ENCODE measurements around the gene EHF.

The EHF gene

GRCh38 chr11:34642001-34642554 is 21.2 kb downstream of the EHF start:
- no peaks in the 10 kb centered on the region for H3K36me3 ChIP-seq (ENCODE audit: control insufficient read depth in 4 of 4, insufficient read depth in 4 of 4, low read length in 3 of 4)
- ChIA-PET POLR2A (no interaction called here), CTCF (no interaction called here)
- no peak overlapping the region for H3K27ac ChIP-seq (ENCODE audit: insufficient read depth in 1 of 2, low read depth in 1 of 2, low read length in 2 of 2, poor library complexity in 1 of 2, severe bottlenecking in 2 of 2)
- 100% methylated on average over 1 of the region's 6 CpGs for WGBS (ENCODE audit: insufficient coverage)
- H3K9me3 ChIP-seq (ENCODE audit: control extremely low read depth in 1 of 5, control insufficient read depth in 4 of 5, insufficient read depth in 2 of 5, low read depth in 1 of 5, low read length in 4 of 5) = no peaks in the 10 kb centered on the region
- peaks cover 0 to 3% (median 0%) of the 10 kb centered on the region in 4 experiments for H3K4me1 ChIP-seq (ENCODE audit: control extremely low read depth in 1 of 4, control insufficient read depth in 4 of 4, insufficient read depth in 4 of 4, low read length in 3 of 4)
- H3K4me3 ChIP-seq (ENCODE audit: control insufficient read depth in 1 of 7, extremely low read depth in 1 of 7, insufficient read depth in 4 of 7, low read depth in 2 of 7, low read length in 6 of 7) = no peak overlapping the region
- no peak for DNase-seq
- no peaks in the 10 kb centered on the region for H3K27me3 ChIP-seq (replicated peaks in 2 of 5; ENCODE audit: control insufficient read depth in 4 of 5, insufficient read depth in 5 of 5, low read length in 4 of 5)

- Histone ChIP-seq H3K9me3 (ENCODE audit: control extremely low read depth in 1 of 5, control insufficient read depth in 4 of 5, insufficient read depth in 2 of 5, low read depth in 1 of 5, low read length in 4 of 5) (no peaks in the 10 kb centered on the region), H3K4me3 (ENCODE audit: control insufficient read depth in 1 of 7, extremely low read depth in 1 of 7, insufficient read depth in 4 of 7, low read depth in 2 of 7, low read length in 6 of 7) (no peak overlapping the region), H3K36me3 (ENCODE audit: control insufficient read depth in 4 of 4, insufficient read depth in 4 of 4, low read length in 3 of 4) (no peaks in the 10 kb centered on the region), H3K27ac (ENCODE audit: insufficient read depth in 1 of 2, low read depth in 1 of 2, low read length in 2 of 2, poor library complexity in 1 of 2, severe bottlenecking in 2 of 2) (no peak overlapping the region), H3K4me1 (ENCODE audit: control extremely low read depth in 1 of 4, control insufficient read depth in 4 of 4, insufficient read depth in 4 of 4, low read length in 3 of 4) (peaks cover 0 to 3% (median 0%) of the 10 kb centered on the region in 4 experiments), H3K27me3 (replicated peaks in 2 of 5; ENCODE audit: control insufficient read depth in 4 of 5, insufficient read depth in 5 of 5, low read length in 4 of 5) (no peaks in the 10 kb centered on the region)
- ChIA-PET POLR2A (no interaction called here), CTCF (interaction anchor here (0.8 to 2.1 kb wide), 3 partner anchors 8 to 41 kb away, joined by 3 to 5 read pairs (median 3); no protein-coding TSS in a partner anchor)
- 92% methylated on average over 6 of the region's 6 CpGs for WGBS (ENCODE audit: insufficient coverage)
- no peak for DNase-seq
These were observed 22.0 kb downstream of the EHF start for GRCh38 chr11:34642873-34643272.

- POLR2A ChIA-PET = no interaction called here
- no peaks in the 10 kb centered on the region for H3K27me3 ChIP-seq (replicated peaks in 2 of 5; ENCODE audit: control insufficient read depth in 4 of 5, insufficient read depth in 5 of 5, low read length in 4 of 5)
- no peak overlapping the region for H3K4me3 ChIP-seq (ENCODE audit: control insufficient read depth in 1 of 7, extremely low read depth in 1 of 7, insufficient read depth in 4 of 7, low read depth in 2 of 7, low read length in 6 of 7)
- no peak overlapping the region for H3K27ac ChIP-seq (ENCODE audit: insufficient read depth in 1 of 2, low read depth in 1 of 2, low read length in 2 of 2, poor library complexity in 1 of 2, severe bottlenecking in 2 of 2)
- H3K4me1 ChIP-seq (ENCODE audit: control extremely low read depth in 1 of 4, control insufficient read depth in 4 of 4, insufficient read depth in 4 of 4, low read length in 3 of 4) = peaks cover 0 to 3% (median 0%) of the 10 kb centered on the region in 4 experiments
- no peaks in the 10 kb centered on the region for H3K36me3 ChIP-seq (ENCODE audit: control insufficient read depth in 4 of 4, insufficient read depth in 4 of 4, low read length in 3 of 4)
- no peaks in the 10 kb centered on the region for H3K9me3 ChIP-seq (ENCODE audit: control extremely low read depth in 1 of 5, control insufficient read depth in 4 of 5, insufficient read depth in 2 of 5, low read depth in 1 of 5, low read length in 4 of 5)
- 97% methylated on average over 3 of the region's 3 CpGs for WGBS (ENCODE audit: insufficient coverage)
- CTCF ChIA-PET = interaction anchor here (0.5 to 2.1 kb wide), 4 partner anchors 8 to 315 kb away, joined by 3 to 5 read pairs (median 3); no protein-coding TSS in a partner anchor
- no peak for DNase-seq
These were observed 22.4 kb downstream of the EHF start for GRCh38 chr11:34643311-34643710.

- H3K4me1 ChIP-seq (ENCODE audit: control extremely low read depth in 1 of 4, control insufficient read depth in 4 of 4, insufficient read depth in 4 of 4, low read length in 3 of 4) = peaks cover 0 to 3% (median 0%) of the 10 kb centered on the region in 4 experiments
- 100% methylated on average over 1 of the region's 2 CpGs for WGBS (ENCODE audit: insufficient coverage)
- no peaks in the 10 kb centered on the region for H3K36me3 ChIP-seq (ENCODE audit: control insufficient read depth in 4 of 4, insufficient read depth in 4 of 4, low read length in 3 of 4)
- H3K27ac ChIP-seq (ENCODE audit: insufficient read depth in 1 of 2, low read depth in 1 of 2, low read length in 2 of 2, poor library complexity in 1 of 2, severe bottlenecking in 2 of 2) = no peak overlapping the region
- H3K4me3 ChIP-seq (ENCODE audit: control insufficient read depth in 1 of 7, extremely low read depth in 1 of 7, insufficient read depth in 4 of 7, low read depth in 2 of 7, low read length in 6 of 7) = no peak overlapping the region
- ChIA-PET POLR2A (interaction anchor here (0.6 kb wide), 1 partner anchor 490 kb away, joined by 3 read pairs; no protein-coding TSS in a partner anchor), CTCF (interaction anchor here (0.5 to 2.1 kb wide), 3 partner anchors 9 to 315 kb away, joined by 3 to 5 read pairs (median 3); no protein-coding TSS in a partner anchor)
- no peak for DNase-seq
- no peaks in the 10 kb centered on the region for H3K27me3 ChIP-seq (replicated peaks in 2 of 5; ENCODE audit: control insufficient read depth in 4 of 5, insufficient read depth in 5 of 5, low read length in 4 of 5)
- H3K9me3 ChIP-seq (ENCODE audit: control extremely low read depth in 1 of 5, control insufficient read depth in 4 of 5, insufficient read depth in 2 of 5, low read depth in 1 of 5, low read length in 4 of 5) = no peaks in the 10 kb centered on the region
These were observed 23.0 kb downstream of the EHF start for GRCh38 chr11:34643846-34644245.

- Histone ChIP-seq H3K4me3 (ENCODE audit: control insufficient read depth in 1 of 7, extremely low read depth in 1 of 7, insufficient read depth in 4 of 7, low read depth in 2 of 7, low read length in 6 of 7) (no peak overlapping the region), H3K27me3 (replicated peaks in 2 of 5; ENCODE audit: control insufficient read depth in 4 of 5, insufficient read depth in 5 of 5, low read length in 4 of 5) (no peaks in the 10 kb centered on the region), H3K4me1 (ENCODE audit: control extremely low read depth in 1 of 4, control insufficient read depth in 4 of 4, insufficient read depth in 4 of 4, low read length in 3 of 4) (peaks cover 0 to 5% (median 0%) of the 10 kb centered on the region in 4 experiments), H3K36me3 (ENCODE audit: control insufficient read depth in 4 of 4, insufficient read depth in 4 of 4, low read length in 3 of 4) (no peaks in the 10 kb centered on the region), H3K27ac (ENCODE audit: insufficient read depth in 1 of 2, low read depth in 1 of 2, low read length in 2 of 2, poor library complexity in 1 of 2, severe bottlenecking in 2 of 2) (no peak overlapping the region), H3K9me3 (ENCODE audit: control extremely low read depth in 1 of 5, control insufficient read depth in 4 of 5, insufficient read depth in 2 of 5, low read depth in 1 of 5, low read length in 4 of 5) (no peaks in the 10 kb centered on the region)
- 95% methylated on average over 6 of the region's 9 CpGs for WGBS (ENCODE audit: insufficient coverage)
- POLR2A ChIA-PET = no interaction called here
- CTCF ChIA-PET = interaction anchor here (0.9 to 2.1 kb wide), 4 partner anchors 8 to 19 kb away, joined by 3 to 5 read pairs (median 3); no protein-coding TSS in a partner anchor
- no peak for DNase-seq
These were observed 23.9 kb downstream of the EHF start for GRCh38 chr11:34644669-34645406.

- no peak overlapping the region for H3K27ac ChIP-seq (ENCODE audit: insufficient read depth in 1 of 2, low read depth in 1 of 2, low read length in 2 of 2, poor library complexity in 1 of 2, severe bottlenecking in 2 of 2)
- no peak for DNase-seq
- H3K4me3 ChIP-seq (ENCODE audit: control insufficient read depth in 1 of 7, extremely low read depth in 1 of 7, insufficient read depth in 4 of 7, low read depth in 2 of 7, low read length in 6 of 7) = no peak overlapping the region
- no peaks in the 10 kb centered on the region for H3K36me3 ChIP-seq (ENCODE audit: control insufficient read depth in 4 of 4, insufficient read depth in 4 of 4, low read length in 3 of 4)
- no peaks in the 10 kb centered on the region for H3K9me3 ChIP-seq (ENCODE audit: control extremely low read depth in 1 of 5, control insufficient read depth in 4 of 5, insufficient read depth in 2 of 5, low read depth in 1 of 5, low read length in 4 of 5)
- ChIA-PET CTCF (interaction anchor here (1.5 kb wide), 1 partner anchor 13 kb away, joined by 5 read pairs; no protein-coding TSS in a partner anchor), POLR2A (no interaction called here)
- 96% methylated on average over 8 of the region's 8 CpGs for WGBS (ENCODE audit: insufficient coverage)
- no peaks in the 10 kb centered on the region for H3K27me3 ChIP-seq (replicated peaks in 2 of 5; ENCODE audit: control insufficient read depth in 4 of 5, insufficient read depth in 5 of 5, low read length in 4 of 5)
- H3K4me1 ChIP-seq (ENCODE audit: control extremely low read depth in 1 of 4, control insufficient read depth in 4 of 4, insufficient read depth in 4 of 4, low read length in 3 of 4) = peaks cover 0 to 19% (median 3%) of the 10 kb centered on the region in 4 experiments
These were observed 25.5 kb downstream of the EHF start for GRCh38 chr11:34646431-34646830.

- CTCF ChIA-PET = interaction anchor here (0.6 to 1.5 kb wide), 2 partner anchors 13 kb away, joined by 3 to 5 read pairs; no protein-coding TSS in a partner anchor
- Histone ChIP-seq H3K27me3 (replicated peaks in 2 of 5; ENCODE audit: control insufficient read depth in 4 of 5, insufficient read depth in 5 of 5, low read length in 4 of 5) (no peaks in the 10 kb centered on the region), H3K36me3 (ENCODE audit: control insufficient read depth in 4 of 4, insufficient read depth in 4 of 4, low read length in 3 of 4) (no peaks in the 10 kb centered on the region), H3K4me1 (ENCODE audit: control extremely low read depth in 1 of 4, control insufficient read depth in 4 of 4, insufficient read depth in 4 of 4, low read length in 3 of 4) (peaks cover 0 to 25% (median 5%) of the 10 kb centered on the region in 4 experiments), H3K27ac (ENCODE audit: insufficient read depth in 1 of 2, low read depth in 1 of 2, low read length in 2 of 2, poor library complexity in 1 of 2, severe bottlenecking in 2 of 2) (no peak overlapping the region), H3K4me3 (ENCODE audit: control insufficient read depth in 1 of 7, extremely low read depth in 1 of 7, insufficient read depth in 4 of 7, low read depth in 2 of 7, low read length in 6 of 7) (no peak overlapping the region), H3K9me3 (ENCODE audit: control extremely low read depth in 1 of 5, control insufficient read depth in 4 of 5, insufficient read depth in 2 of 5, low read depth in 1 of 5, low read length in 4 of 5) (no peaks in the 10 kb centered on the region)
- 92% methylated on average over 2 of the region's 2 CpGs for WGBS (ENCODE audit: insufficient coverage)
- no peak for DNase-seq
- POLR2A ChIA-PET = no interaction called here
These were observed 26.2 kb downstream of the EHF start for GRCh38 chr11:34647131-34647530.

All from common myeloid progenitor, CD34-positive (primary cell).